ENCODE results near the gene C20orf96.

Gene C20orf96

DNA sequence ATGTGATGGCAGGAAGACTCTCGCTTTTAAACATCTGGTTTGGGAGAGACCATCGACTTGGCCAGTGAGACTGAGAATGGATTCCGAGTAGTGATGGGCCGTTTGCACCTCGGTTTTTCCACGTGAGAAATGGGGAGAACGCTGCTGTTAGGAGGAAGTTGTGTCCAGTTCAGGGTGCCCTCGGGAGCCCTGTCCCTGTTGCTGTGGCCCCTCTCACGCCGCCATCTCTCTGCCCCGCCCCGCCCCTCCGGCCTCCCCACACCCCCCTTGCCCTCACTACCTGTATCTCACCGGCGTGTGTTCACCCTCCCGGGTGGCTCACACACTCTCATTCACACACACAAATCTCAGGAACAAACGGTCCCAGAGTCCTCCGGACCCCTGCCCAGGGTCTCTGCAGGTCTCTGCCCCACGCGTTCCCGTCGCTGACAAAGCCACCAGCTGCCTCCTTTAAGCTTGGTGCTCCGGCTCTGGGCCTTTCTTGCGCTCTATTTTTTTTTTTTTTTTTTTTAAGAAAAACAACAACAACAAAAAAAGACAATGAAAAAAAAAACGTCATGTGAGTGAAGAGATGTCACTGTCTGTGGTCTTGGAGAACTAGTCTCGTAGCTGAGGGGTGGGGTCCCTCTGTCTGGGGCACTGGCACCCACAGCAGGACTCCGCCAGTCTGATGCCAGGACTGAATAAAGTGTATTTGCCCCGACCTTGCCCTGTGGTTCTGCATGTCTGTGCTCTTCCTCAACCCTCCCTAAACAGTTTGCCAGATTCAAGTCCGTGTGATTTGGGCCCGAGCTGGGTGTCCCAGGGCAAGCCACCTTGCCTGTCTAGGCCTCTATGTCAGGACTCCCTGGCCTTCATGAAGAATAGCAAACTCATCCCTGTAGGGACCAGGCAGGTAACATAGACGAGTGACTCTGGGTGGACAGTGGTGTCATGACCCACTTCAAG, 37.8 kb upstream of the C20orf96 start:
- TF ChIP-seq, protein P1, sequence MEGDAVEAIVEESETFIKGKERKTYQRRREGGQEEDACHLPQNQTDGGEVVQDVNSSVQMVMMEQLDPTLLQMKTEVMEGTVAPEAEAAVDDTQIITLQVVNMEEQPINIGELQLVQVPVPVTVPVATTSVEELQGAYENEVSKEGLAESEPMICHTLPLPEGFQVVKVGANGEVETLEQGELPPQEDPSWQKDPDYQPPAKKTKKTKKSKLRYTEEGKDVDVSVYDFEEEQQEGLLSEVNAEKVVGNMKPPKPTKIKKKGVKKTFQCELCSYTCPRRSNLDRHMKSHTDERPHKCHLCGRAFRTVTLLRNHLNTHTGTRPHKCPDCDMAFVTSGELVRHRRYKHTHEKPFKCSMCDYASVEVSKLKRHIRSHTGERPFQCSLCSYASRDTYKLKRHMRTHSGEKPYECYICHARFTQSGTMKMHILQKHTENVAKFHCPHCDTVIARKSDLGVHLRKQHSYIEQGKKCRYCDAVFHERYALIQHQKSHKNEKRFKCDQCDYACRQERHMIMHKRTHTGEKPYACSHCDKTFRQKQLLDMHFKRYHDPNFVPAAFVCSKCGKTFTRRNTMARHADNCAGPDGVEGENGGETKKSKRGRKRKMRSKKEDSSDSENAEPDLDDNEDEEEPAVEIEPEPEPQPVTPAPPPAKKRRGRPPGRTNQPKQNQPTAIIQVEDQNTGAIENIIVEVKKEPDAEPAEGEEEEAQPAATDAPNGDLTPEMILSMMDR (IDR thresholded peaks at IDR 0.05; ENCODE audit: borderline replicate concordance, control extremely low read depth, extremely low read depth, insufficient read depth, missing control alignments) = no peak
- in situ Hi-C loops (cut with MboI; ENCODE audit: low sequenced_read_pairs, unreplicated experiment) = no loop called here
- no peak for DNase-seq (ENCODE audit: low spot score)

DNA sequence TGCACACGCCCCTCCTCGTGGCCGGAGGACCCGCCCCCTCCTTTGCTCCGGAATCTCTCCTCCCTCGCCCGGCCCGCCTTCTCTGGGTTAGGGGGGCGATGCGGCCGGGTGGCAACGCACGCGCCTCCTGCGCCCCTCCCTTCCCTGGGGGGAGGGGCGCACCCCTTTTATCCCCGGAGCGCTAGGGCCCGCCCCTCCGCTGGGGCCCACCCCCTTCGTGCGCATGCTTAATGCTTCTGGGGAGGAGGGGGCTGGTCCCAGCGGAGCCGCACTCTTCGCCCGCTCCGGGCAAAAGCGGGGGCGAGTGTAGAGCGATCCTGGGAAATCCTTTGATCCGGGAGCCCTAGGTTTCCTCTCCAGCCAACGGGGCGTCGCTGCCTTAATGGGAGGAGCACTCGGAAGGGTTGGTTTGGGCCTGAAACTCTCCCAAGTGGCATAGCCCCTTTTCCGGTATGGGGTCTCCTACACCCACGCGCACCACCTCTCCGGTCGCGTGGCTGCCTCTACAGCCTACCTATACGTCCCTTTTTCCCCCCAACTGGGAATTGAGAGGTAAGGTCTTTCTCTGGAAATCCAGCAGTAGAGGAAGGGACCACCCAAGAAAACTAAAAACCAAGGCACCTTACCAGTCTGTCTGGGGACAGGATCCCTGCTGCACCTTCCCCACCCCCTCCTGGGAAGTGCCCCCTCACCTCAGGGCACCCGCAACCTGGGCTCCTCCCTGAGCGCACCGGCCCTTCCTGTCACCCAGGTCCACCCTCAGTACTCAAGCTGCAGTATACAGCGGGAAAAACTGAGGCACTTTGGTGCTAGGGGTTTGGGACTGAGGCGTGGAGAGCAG, 36.9 kb upstream of the C20orf96 start:
- DNase-seq (ENCODE audit: low spot score) = peak; percentile 95
- in situ Hi-C loops (cut with MboI; ENCODE audit: low sequenced_read_pairs, unreplicated experiment) = no loop called here
- TF ChIP-seq, protein P1 (IDR thresholded peaks at IDR 0.05; ENCODE audit: borderline replicate concordance, control extremely low read depth, extremely low read depth, insufficient read depth, missing control alignments) = no peak

DNA sequence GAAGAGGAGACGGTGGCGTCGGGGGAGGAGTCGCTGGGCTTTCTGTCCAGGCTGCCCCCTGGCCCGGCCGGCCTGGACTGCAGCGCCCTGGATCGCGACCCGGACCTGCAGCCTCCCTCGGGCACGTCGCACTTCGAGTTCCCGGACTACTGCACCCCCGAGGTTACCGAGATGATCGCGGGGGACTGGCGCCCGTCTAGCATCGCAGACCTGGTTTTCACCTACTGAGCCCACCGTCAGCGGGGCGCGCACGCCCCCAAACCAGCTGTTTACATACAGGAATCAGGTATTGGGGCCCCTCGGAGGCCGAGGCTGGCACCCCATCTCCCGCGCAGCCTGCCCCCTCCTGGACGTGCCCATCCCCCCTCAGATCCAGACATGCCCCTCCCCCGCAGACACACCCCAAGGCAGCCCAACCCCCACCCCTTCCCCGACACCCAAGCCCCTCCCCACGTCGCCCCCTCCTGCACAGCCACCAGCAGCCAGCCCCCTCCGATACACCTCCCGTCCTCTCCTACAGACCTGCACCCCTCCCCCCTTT, 36.2 kb upstream of the C20orf96 start:
- DNase-seq (ENCODE audit: low spot score) = no peak
- TF ChIP-seq, protein P1 (IDR thresholded peaks at IDR 0.05; ENCODE audit: borderline replicate concordance, control extremely low read depth, extremely low read depth, insufficient read depth, missing control alignments) = no peak
- in situ Hi-C loops (cut with MboI; ENCODE audit: low sequenced_read_pairs, unreplicated experiment) = no loop called here

GRCh38 chr20:325889-326644, 35.5 kb upstream of the C20orf96 start:
- peak; percentile 72 for DNase-seq (ENCODE audit: low spot score)
- in situ Hi-C loops (cut with MboI; ENCODE audit: low sequenced_read_pairs, unreplicated experiment) = no loop called here
- TF ChIP-seq, protein P1 (IDR thresholded peaks at IDR 0.05; ENCODE audit: borderline replicate concordance, control extremely low read depth, extremely low read depth, insufficient read depth, missing control alignments) = no peak

- in situ Hi-C loops (cut with MboI; ENCODE audit: low sequenced_read_pairs, unreplicated experiment) = no loop called here
- DNase-seq (ENCODE audit: low spot score) = peak; percentile 96
- TF ChIP-seq, protein P1 (IDR thresholded peaks at IDR 0.05; ENCODE audit: borderline replicate concordance, control extremely low read depth, extremely low read depth, insufficient read depth, missing control alignments) = no peak
These were observed 34.7 kb upstream of the C20orf96 start, which contains the start of gene SOX12 for GRCh38 chr20:325045-325888. Gene SOX12, plus strand, starts transcription at chr20:325552. Its CDS starts 373 bp downstream, at chr20:325925.

Measured in GM13976 (cell line).